Esophagus squamous epithelium (tissue), 4 donors: ENCODE measurements around the gene SVOP.

Experiments
- POLR2A ChIP-seq, 4 donors: fragments of 450-650 bp; IDR thresholded peaks; one replicate each; pipeline ENCODE4 v1.6.1; 2017; ENCODE audit warnings: antibody characterized with exemption in 4 of 4, mild to moderate bottlenecking in 4 of 4, moderate library complexity in 3 of 4
- TF ChIP-seq, protein P1 (sequence below), 6 experiments: fragments of 450-650 bp in 4 of 6; fragments of 200-600 bp in 2 of 6; sonication (generic) in 2 of 6; IDR thresholded peaks; one replicate each; pipeline ENCODE4 v1.5.1; 2016 to 2019; ENCODE audit warnings: antibody characterized with exemption in 6 of 6, mild to moderate bottlenecking in 4 of 6, moderate library complexity in 4 of 6

GRCh38 chr12:108996320-108996719 is 24.5 kb downstream of the SVOP start:
- TF ChIP-seq, protein P1, sequence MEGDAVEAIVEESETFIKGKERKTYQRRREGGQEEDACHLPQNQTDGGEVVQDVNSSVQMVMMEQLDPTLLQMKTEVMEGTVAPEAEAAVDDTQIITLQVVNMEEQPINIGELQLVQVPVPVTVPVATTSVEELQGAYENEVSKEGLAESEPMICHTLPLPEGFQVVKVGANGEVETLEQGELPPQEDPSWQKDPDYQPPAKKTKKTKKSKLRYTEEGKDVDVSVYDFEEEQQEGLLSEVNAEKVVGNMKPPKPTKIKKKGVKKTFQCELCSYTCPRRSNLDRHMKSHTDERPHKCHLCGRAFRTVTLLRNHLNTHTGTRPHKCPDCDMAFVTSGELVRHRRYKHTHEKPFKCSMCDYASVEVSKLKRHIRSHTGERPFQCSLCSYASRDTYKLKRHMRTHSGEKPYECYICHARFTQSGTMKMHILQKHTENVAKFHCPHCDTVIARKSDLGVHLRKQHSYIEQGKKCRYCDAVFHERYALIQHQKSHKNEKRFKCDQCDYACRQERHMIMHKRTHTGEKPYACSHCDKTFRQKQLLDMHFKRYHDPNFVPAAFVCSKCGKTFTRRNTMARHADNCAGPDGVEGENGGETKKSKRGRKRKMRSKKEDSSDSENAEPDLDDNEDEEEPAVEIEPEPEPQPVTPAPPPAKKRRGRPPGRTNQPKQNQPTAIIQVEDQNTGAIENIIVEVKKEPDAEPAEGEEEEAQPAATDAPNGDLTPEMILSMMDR (IDR thresholded peaks at IDR 0.05), result no peak
- no peak for TF ChIP-seq POLR2A (IDR thresholded peaks at IDR 0.05)
